GM23248 (cell line): ENCODE results near the gene ZNF581.

Experiments
- EZH2 ChIP-seq: fragments of 200-600 bp; sonication (generic); IDR thresholded peaks from 2 replicates; pipeline ENCODE4 v1.6.1; 2018; ENCODE audit warnings: antibody characterized with exemption, mild to moderate bottlenecking; ENCODE audit not compliant: insufficient read depth, poor library complexity, severe bottlenecking
- EZH2phosphoT487 ChIP-seq: fragments of 200-600 bp; sonication (generic); IDR thresholded peaks from 2 replicates; pipeline ENCODE4 v1.6.1; 2018; ENCODE audit warnings: antibody characterized with exemption, moderate library complexity, mild to moderate bottlenecking, low read depth; ENCODE audit not compliant: insufficient read depth

GRCh38 chr19:55687281-55688201, 44.1 kb downstream of the ZNF581 start:
- TF ChIP-seq EZH2 (no peak), EZH2phosphoT487 (no peak)
